Spinal cord (tissue), 10 donors: ENCODE results near the gene C1orf56. TPM values are rescaled to one million over a fixed set of nuclear protein-coding genes. Genes with fewer than 3 reads are reported as not detected.
A peak's percentile ranks its signal among the peaks of the same experiment; 100 is the strongest.

Experiments
- DNase-seq, 6 donors: peaks; one replicate each; pipeline versions ENCODE4 v3.0.0 to v3.0.0-alpha.2; 2013 to 2015; ENCODE audit warnings: low spot score in 6 of 6, low read depth in 4 of 6
- H3K27ac ChIP-seq: one replicate; pipeline ENCODE4 v1.5.1; 2013; ENCODE audit warnings: low read depth, low read length, control low read depth
- H3K27me3 ChIP-seq: one replicate; pipeline ENCODE4 v1.6.1; 2013; ENCODE audit warnings: low read length; ENCODE audit not compliant: control insufficient read depth, insufficient read depth
- H3K36me3 ChIP-seq: one replicate; pipeline ENCODE4 v1.6.1; 2013; ENCODE audit warnings: low read length; ENCODE audit not compliant: control insufficient read depth, insufficient read depth
- H3K4me1 ChIP-seq: one replicate; pipeline ENCODE4 v1.6.1; 2013; ENCODE audit warnings: low read length; ENCODE audit not compliant: control insufficient read depth, insufficient read depth
- H3K4me3 ChIP-seq: one replicate; pipeline ENCODE4 v1.5.1; 2013; ENCODE audit warnings: low read depth, low read length, control low read depth
- H3K9me3 ChIP-seq: one replicate; pipeline ENCODE4 v1.6.1; 2013; ENCODE audit warnings: low read length; ENCODE audit not compliant: control insufficient read depth, insufficient read depth
- WGBS: methylation state at CpG from one replicate; pipeline ENCODE4 v1.1.5; 2013; ENCODE audit warnings: missing lambda C conversion rate; ENCODE audit not compliant: insufficient coverage; 5-methylcytosine and 5-hydroxymethylcytosine counted together
- polyA plus RNA-seq, 2 donors: library from polyadenylated mRNA; unstranded; fragments of 120-200 nt; gene quantifications; one replicate each; pipeline ENCODE4 v1.2.1, GENCODE V29; 2013; ENCODE audit not compliant: insufficient read length in 2 of 2
- total RNA-seq, 2 donors: library from RNA; depleted of rRNA in 1 of 2; stranded (reverse); fragments of 120-200 nt in 1 of 2; fragments of >200 nt in 1 of 2; gene quantifications; one replicate each; pipeline versions ENCODE4 v1.2.3 to v1.2.4, GENCODE V29; 2013 to 2014
- donor health status: healthy.

The C1orf56 gene
- total and polyA plus RNA-seq, 4 donors = 4.1 to 16.9 (median 12.4) TPM

- H3K9me3 ChIP-seq = no peaks in the 10 kb centered on the region
- no peak for DNase-seq
- H3K36me3 ChIP-seq = peaks cover 7% of the 10 kb centered on the region
- H3K27me3 ChIP-seq = no peaks in the 10 kb centered on the region
- WGBS = 90% methylated on average over 12 of the region's 14 CpGs
- peaks cover 30% of the 10 kb centered on the region for H3K4me1 ChIP-seq
- no peak overlapping the region for H3K4me3 ChIP-seq
- peak overlapping the region; percentile 75 for H3K27ac ChIP-seq
Observed at GRCh38 chr1:151012684-151013471, 34.7 kb upstream of the C1orf56 start.

GRCh38 chr1:151013518-151013917 is 34.0 kb upstream of the C1orf56 start:
- Histone ChIP-seq H3K4me1 (peaks cover 28% of the 10 kb centered on the region), H3K4me3 (no peak overlapping the region), H3K9me3 (no peaks in the 10 kb centered on the region), H3K36me3 (peaks cover 7% of the 10 kb centered on the region), H3K27ac (peak overlapping the region; percentile 75), H3K27me3 (no peaks in the 10 kb centered on the region)
- peak in 2 of 6 donors; percentile 16 to 41 for DNase-seq
- WGBS = 47% methylated on average over 2 of the region's 2 CpGs

- DNase-seq = peak in 2 of 6 donors; percentile 79 to 83
- WGBS = 35% methylated on average over 4 of the region's 6 CpGs
- no peak overlapping the region for H3K27ac ChIP-seq
- H3K36me3 ChIP-seq = peaks cover 45% of the 10 kb centered on the region
- no peak overlapping the region for H3K4me3 ChIP-seq
- H3K4me1 ChIP-seq = no peaks in the 10 kb centered on the region
- no peaks in the 10 kb centered on the region for H3K9me3 ChIP-seq
- no peaks in the 10 kb centered on the region for H3K27me3 ChIP-seq
Observed at GRCh38 chr1:151024540-151025146, 22.9 kb upstream of the C1orf56 start.

- Histone ChIP-seq H3K36me3 (peaks cover 54% of the 10 kb centered on the region), H3K27me3 (no peaks in the 10 kb centered on the region), H3K9me3 (no peaks in the 10 kb centered on the region), H3K4me3 (no peak overlapping the region), H3K27ac (no peak overlapping the region), H3K4me1 (no peaks in the 10 kb centered on the region)
- no peak for DNase-seq
Observed at GRCh38 chr1:151026460-151026859, 21.1 kb upstream of the C1orf56 start.

- no peak for DNase-seq
- Histone ChIP-seq H3K27ac (no peak overlapping the region), H3K4me1 (no peaks in the 10 kb centered on the region), H3K4me3 (no peak overlapping the region), H3K9me3 (no peaks in the 10 kb centered on the region), H3K36me3 (peaks cover 56% of the 10 kb centered on the region), H3K27me3 (no peaks in the 10 kb centered on the region)
- WGBS = 97% methylated on average over 4 of the region's 8 CpGs
Observed at GRCh38 chr1:151032164-151032563, 15.4 kb upstream of the C1orf56 start.

- H3K27ac ChIP-seq = no peak overlapping the region
- no peaks in the 10 kb centered on the region for H3K9me3 ChIP-seq
- H3K4me1 ChIP-seq = no peaks in the 10 kb centered on the region
- no peak for DNase-seq
- H3K27me3 ChIP-seq = no peaks in the 10 kb centered on the region
- no peak overlapping the region for H3K4me3 ChIP-seq
- 100% methylated on average over 1 of the region's 3 CpGs for WGBS
- peaks cover 33% of the 10 kb centered on the region for H3K36me3 ChIP-seq
Observed at GRCh38 chr1:151035167-151035566, 12.4 kb upstream of the C1orf56 start.

GRCh38 chr1:151036356-151036755 is 11.2 kb upstream of the C1orf56 start, which contains the start of gene BNIPL:
Gene BNIPL, plus strand, starts transcription at chr1:151036586. Its CDS starts 140 bp downstream, at chr1:151036726.
- Histone ChIP-seq H3K4me1 (no peaks in the 10 kb centered on the region), H3K36me3 (peaks cover 28% of the 10 kb centered on the region), H3K27ac (no peak within 1 kb of the TSS), H3K27me3 (no peaks in the 10 kb centered on the region), H3K9me3 (no peaks in the 10 kb centered on the region), H3K4me3 (no peak within 1 kb of the TSS)
- no CpG with 5 or more reads among the region's 2 CpGs for whole genome bisulfite sequencing
- no peak for DNase-seq

GRCh38 chr1:151037032-151037431 is 10.5 kb upstream of the C1orf56 start:
- Histone ChIP-seq H3K27ac (no peak overlapping the region), H3K36me3 (peaks cover 25% of the 10 kb centered on the region), H3K27me3 (no peaks in the 10 kb centered on the region), H3K4me1 (no peaks in the 10 kb centered on the region), H3K4me3 (no peak overlapping the region), H3K9me3 (no peaks in the 10 kb centered on the region)
- WGBS = 79% methylated on average over 4 of the region's 6 CpGs
- no peak for DNase-seq

- no peak for DNase-seq
- WGBS = 93% methylated on average over 3 of the region's 3 CpGs
- Histone ChIP-seq H3K36me3 (peaks cover 16% of the 10 kb centered on the region), H3K27me3 (no peaks in the 10 kb centered on the region), H3K4me3 (no peak overlapping the region), H3K9me3 (no peaks in the 10 kb centered on the region), H3K4me1 (no peaks in the 10 kb centered on the region), H3K27ac (no peak overlapping the region)
Observed at GRCh38 chr1:151039521-151039920, 8.0 kb upstream of the C1orf56 start.

- Histone ChIP-seq H3K4me3 (no peak overlapping the region), H3K27me3 (no peaks in the 10 kb centered on the region), H3K4me1 (peaks cover 11% of the 10 kb centered on the region), H3K27ac (no peak overlapping the region), H3K36me3 (peaks cover 9% of the 10 kb centered on the region), H3K9me3 (no peaks in the 10 kb centered on the region)
- no CpG with 5 or more reads among the region's 1 CpG for WGBS
- DNase-seq = no peak
Observed at GRCh38 chr1:151043163-151043562, 4.4 kb upstream of the C1orf56 start.
